HG03025 (cell line): ENCODE results near the gene APOL2.
"Not testable (repeated sequence)": the region's sequence is repeated elsewhere in the genome, so short reads cannot be mapped to it uniquely, and the experiment has no call there.

Experiments used
- ATAC-seq: cut with Tn5 transposase; IDR thresholded peaks from one replicate; pipeline ENCODE4 v1.9.1; 2021; ENCODE audit warnings: mild to moderate bottlenecking, moderate library complexity; ENCODE audit not compliant: unreplicated experiment, low FRiP score

The APOL2 gene

GRCh38 chr22:36225333-36225922 lies 13.9 kb downstream of the APOL2 start:
- no peak for ATAC-seq

- ATAC-seq: no peak
These were observed 15.1 kb downstream of the APOL2 start for GRCh38 chr22:36224245-36224644.

DNA sequence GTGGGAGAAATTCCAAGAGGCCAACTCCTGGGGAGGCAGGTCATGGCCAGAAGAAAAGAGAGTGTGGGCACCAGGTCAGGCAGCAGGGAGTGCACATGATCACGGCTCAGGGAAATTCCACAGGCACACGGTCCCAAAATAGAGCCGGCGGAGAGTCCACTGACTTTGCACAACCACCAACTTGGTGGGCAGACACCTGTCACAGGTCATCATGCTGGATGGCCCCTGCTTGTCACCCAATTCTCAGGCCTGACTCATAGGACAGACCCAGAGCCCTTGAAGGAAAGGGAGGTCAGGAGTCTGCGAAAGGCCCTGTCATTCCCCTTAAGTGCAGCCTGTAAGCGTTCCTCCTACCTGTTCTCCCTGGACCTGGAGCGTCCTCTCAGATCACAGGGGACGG lies 15.8 kb downstream of the APOL2 start:
- ATAC-seq: no peak

DNA sequence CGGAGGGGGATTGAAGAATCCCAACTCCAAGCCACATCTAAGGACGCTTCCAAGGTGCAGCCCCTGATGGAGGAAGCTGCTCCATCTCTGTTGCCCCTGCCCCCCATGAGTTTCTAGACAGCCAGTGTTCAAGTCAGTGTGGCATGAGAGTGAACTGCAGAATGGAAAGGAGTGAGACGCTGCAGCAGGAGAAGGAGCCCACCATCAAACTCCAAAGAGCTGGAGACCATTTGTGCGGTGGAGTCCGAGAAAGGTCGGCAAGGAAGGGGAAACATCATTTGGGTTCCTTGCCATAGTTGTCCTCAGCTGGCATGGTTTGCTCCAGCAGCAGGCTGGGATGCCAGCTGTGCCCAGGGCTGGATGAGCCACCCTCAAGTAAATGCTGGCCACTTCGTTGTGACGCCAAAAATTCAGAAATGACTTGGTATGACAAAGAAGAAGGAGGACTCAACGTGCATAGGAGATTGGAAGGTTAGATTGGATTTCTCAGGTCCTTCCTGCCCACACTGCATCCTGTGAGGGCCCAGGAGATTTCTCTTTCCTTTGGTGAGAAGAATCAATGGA lies 16.4 kb downstream of the APOL2 start:
- no peak for ATAC-seq

GRCh38 chr22:36221799-36222751 lies 17.3 kb downstream of the APOL2 start:
- ATAC-seq: no peak

DNA sequence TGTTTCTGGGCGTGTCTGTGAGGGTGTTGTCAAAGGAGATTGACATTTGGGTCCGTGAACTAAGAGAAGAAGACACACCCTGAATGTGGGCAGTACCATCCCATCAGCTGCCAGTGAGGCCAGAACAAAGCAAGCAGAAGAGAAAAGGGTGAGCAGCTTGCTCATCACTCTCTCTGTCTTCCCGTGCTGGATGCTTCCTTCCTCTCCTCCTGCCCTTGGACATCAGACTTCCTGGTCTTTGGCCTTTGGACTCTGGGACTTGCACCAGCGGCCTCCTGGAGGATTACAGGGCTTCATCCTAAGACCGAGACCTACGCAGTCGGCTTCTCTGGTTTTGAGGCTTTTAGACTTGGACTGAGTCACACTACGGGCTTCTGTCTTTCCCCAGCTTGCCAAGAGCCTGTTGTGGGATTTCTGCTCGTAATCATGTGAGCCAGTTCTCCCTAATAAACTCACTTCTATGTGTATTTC lies 18.8 kb downstream of the APOL2 start:
- no peak for ATAC-seq

DNA sequence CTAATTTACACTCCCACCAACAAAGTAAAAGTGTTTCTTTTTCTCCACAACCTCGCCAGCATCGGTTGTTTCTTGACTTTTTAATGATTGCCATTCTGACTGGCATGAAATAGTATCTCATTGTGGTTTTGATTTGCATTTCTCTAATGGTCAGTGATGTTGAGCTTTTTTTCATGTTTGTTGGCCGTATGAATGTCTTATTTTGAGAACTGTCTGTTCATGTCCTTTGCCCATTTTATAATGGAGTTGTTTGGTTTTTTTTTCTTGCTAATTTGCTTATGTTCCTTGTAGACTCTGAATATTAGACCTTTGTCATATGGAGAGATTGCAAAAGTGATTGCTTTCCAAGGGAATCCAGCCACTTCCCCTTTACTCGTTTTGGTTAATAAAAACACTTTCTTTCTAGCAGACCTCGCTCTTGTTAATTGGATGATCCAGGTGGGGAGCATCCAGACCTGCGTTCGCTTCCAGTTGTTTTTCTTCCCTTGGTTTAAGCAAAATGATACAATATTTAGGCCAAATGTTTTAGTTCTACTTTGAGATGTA lies 20.6 kb downstream of the APOL2 start:
- ATAC-seq: no peak

- no peak for ATAC-seq
These were observed 23.3 kb downstream of the APOL2 start for GRCh38 chr22:36215981-36216380.

DNA sequence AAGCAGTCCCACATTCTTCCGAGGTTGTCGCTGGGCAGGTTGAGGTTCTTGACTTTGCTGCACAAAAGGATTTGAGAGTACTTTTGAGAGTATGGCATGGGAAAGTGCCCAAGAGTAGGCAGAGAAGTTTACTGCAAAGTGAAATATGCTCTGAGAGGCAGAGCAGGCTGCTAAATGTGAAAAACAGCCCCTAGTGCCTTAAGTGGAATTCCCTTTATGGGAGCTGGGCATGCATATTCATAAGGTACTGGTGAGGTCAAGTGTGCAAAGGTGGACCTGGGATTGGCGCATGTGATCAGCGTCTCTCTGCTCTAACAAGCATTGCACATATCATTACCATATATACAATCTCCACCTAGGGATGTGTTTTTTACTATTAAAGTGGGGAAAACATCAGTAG lies 25.7 kb downstream of the APOL2 start:
- ATAC-seq: no peak

- no peak for ATAC-seq
These were observed 26.4 kb downstream of the APOL2 start for GRCh38 chr22:36212901-36213300.

- ATAC-seq: no peak
These were observed 28.0 kb downstream of the APOL2 start for GRCh38 chr22:36211237-36211861.

GRCh38 chr22:36210224-36210623 lies 29.1 kb downstream of the APOL2 start:
- no peak for ATAC-seq

DNA sequence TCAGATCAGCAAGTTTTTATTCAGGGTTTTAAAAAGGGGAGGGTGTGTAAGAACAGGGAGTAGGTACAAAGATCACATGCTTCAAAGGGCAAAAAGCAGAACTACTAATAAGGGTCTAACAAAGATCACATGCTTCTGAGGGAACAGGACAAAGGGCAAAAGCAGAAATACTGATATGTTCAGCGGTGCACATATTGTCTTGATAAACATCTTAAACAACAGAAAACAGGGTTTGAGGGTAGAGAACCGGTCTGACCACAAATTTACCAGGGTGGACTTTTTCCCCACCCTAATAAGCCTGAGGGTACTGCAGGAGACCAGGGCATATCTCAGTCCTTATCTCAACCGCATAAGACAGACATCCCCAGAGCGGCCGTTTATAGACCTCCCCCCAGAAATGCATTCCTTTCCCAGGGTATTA lies 29.8 kb downstream of the APOL2 start:
- not testable (repeated sequence) for ATAC-seq

DNA sequence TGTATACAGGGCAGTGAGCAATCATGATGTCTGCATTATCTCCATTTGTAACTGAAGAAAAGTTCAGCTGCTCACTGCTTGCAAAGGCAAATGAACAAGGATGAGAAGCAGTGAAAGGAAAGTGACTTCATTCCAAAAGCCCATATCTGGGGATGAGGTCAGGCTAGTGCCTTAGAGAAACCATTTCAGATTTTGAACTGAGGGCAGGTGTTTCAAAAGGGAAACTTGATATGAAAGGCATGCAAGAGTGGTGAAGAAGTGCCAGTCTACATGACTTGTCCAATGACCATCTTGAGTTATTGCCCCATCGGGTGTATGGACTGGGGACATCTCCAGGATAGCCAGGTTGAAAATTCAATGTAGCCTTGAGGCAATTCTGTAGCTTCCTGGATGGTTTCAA lies 30.4 kb downstream of the APOL2 start:
- ATAC-seq: no peak

DNA sequence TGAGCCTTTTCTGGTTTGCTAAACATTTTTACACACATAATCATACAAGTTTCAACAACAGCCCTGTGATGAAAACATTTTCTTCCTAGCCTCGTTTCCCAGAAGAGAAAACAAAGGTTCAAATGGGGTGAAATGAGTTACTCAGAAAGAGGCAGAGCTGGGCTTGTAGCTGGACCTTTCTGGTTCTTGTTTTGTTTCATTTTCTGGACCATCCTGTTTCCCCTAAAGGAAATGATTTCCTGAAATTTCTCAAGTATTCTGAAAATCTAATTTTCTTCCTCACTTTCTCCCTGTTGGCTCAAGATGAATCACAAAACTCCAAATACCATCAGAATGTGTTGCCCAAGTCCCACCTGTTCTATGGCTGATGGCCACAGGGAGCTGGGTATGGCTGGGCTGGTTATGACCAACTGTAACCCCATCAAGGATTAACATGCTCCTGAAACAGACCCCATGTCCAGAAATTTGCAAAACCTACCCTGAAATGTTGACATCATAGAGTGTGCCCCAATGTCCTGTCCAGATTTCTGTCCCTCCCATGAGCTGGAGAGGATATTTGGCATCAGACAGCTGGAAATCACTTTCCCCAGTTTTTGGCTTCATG lies 31.1 kb downstream of the APOL2 start:
- ATAC-seq: no peak

DNA sequence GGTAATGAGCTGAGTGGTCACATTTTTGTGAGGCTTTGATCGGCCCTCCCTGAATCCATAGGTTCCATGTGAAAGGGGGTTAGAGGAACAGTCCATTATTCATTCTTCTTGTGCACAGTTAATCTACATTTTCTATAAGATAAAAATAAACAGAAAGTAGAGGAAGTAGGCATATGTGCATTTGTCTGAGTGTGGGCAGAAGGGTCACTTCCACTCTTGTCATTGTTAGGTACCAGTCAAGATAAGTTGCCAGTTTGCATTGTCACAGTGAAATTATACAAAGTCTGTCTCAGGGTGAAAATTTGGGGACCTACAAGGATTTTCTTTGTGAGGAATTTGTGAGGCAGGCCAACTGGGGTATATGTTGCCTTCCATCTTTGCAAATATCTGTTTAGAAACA lies 33.1 kb downstream of the APOL2 start:
- ATAC-seq: no peak

DNA sequence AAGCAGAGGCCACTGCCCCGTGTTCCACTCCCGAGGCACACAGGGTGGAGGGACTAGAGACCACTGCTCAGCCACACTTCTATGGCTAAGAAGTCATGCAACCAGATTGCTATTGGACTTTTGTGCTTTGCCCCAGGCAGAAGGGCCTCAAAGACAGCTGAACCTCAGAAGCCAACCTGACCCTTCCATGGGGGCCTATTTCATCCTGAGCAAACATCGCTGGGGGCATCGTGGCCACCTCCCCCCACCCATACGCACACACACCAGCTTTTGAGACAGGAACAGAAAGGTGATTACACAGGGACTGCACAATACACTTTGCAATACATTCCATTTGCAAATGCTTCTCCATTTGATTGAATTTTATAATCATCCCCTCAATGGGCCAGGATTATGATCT lies 33.8 kb downstream of the APOL2 start:
- not testable (repeated sequence) for ATAC-seq

DNA sequence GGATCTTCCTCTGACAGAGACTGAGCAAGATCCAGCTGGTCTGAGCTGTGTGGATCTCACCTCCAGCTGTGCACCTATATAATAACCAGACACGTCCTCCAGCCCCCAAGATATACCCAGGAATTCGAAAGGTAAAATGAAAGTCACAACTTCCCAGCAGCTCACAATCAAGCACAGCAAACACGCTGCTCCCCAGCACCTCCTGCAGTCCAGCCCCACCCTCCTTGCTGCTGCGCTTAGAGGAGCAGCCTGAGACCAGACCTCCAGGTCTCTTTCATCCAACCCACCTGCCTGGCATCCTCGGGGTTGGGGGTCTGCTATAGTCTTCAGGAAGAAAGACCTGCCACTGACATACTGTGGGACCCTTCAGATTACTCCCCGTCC lies 34.7 kb downstream of the APOL2 start:
- no peak for ATAC-seq

- ATAC-seq: no peak
These were observed 35.2 kb downstream of the APOL2 start for GRCh38 chr22:36204001-36204631.

GRCh38 chr22:36203441-36203840 lies 35.9 kb downstream of the APOL2 start:
- not testable (repeated sequence) for ATAC-seq
